ENCODE data around the gene SERPINA5. TPM values are rescaled to one million over a fixed set of nuclear protein-coding genes. Genes with fewer than 3 reads are reported as not detected.

Gene SERPINA5
- total RNA-seq, 1 experiment from 2014 or later = 0.15 TPM

DNA sequence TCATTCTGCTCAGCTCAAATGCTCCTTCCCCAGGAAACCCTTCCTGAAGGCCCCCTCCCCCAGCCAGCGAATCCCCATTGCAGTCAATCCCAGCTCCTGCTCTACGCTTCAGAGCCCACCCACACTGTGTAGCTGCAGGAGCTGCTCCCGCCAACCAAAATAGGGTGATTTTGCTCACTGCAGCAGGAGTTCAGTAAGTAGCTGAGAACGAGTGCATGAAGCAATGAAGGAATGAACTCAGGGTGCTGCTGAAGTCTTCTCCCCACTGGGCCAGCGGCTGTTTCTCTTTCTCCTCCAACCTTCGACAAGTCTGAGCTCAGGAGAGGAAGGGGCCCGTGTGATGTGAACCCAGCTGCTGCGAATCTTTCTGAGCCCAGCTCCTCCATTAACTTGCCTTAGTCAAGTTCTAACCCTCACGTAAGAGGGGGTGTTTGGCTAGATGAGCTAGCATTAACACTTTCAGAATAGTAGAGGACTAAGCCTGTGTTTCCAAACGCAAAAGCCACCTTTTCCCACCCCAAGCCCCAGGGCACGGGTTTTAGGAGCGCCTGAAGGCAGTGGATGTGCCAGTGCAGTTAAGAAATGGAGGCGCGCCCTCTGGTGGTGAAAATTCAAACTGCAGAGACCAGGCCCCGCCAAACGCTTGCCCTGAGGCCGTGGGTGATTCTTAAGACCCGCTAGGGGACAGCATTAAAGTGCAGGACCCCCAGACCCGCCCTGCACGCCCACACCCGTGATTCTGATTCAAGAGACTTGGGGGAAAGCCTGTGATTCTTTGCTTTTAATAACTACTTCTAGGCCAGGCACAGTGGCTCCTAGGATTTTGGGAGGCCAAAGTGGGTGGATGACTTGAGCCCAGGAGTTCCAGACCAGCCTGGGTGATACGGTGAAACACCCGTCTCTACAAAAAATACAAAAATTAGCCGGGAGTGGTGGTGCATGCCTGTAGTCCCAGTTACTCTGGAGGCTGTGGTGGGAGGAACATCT, 31.9 kb upstream of the SERPINA5 start:
- peak; percentile 33 for DNase-seq (ENCODE audit: extremely low read depth, low read depth)

DNA sequence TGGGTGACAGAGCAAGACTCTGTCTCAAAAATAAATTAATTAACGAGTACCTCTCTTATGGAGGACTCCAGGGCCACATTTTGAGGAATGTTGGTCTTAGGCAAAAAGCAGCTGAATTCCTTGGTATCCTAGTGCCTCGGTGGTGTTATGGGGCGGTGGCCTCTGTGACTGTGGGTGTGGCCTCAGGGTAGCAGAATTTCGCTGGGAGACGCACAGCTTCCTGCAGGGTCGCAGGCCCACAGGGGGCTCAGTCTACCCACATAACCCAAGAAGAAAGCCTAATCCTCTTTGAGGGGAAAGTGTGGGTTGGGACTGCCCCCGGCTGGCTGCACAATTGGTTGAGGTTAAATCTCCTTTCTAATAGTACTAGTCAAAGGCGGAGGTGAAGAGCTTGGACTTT, 31.2 kb upstream of the SERPINA5 start:
- DNase-seq (ENCODE audit: extremely low read depth, low read depth) = no peak

DNA sequence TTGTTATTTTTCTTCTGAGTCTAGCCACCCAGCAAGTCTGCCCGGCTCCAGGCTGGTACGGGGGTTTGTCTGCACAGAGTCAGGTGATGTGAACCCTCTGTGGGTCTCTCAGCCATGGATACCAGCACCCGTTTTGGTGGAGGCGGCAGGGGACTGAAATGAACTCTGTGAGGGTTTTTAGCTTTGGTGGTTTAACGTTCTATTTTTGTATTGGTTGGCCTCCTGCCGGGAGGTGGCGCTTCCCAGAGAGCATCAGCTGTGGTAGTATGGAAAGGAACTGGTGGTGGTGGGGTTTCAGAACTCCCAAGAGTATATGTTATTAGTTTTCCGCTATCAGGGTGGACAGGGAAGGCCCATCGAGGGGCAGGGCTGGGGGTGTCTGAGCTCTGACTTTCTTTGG, 25.2 kb upstream of the SERPINA5 start:
- DNase-seq (ENCODE audit: extremely low read depth, low read depth) = no peak

DNA sequence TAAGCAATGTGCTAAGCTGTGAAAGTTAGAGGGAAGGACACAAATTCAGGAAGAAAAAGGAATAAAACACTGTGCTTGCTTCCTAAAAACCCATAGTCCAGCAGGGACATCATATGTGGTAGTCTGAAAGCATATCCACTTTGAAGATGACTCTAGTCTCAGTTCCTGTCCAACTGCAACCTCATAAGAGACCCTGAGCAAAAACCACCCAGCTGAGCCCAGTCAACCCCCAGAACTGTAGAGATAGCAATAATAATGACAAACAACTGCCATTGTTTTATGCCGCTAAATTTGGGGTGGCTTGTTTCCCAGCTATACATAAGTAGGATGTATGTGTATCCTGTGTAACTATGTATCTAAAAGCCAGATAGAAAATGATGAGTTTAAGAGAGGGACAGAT, 23.9 kb upstream of the SERPINA5 start:
- DNase-seq (ENCODE audit: extremely low read depth, low read depth) = no peak

DNA sequence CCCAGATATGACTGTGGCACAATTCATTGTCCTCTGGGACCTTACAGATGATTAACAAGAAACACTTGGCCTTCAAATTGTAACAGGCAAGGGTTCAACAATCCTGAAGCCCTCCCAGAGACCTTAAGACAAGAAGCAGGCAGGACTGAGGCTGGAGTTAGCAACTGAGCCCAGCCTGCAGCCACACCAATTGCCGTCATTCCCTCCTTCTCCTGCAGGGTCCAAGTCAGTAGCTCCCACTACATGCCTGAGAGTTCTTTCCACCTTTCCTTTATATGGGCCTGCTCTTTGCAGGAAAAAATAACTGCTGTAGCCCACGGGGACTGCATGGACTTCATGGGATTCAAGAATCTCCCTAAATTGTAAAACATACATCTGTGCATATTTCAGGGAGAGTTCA, 22.4 kb upstream of the SERPINA5 start:
- no peak for DNase-seq (ENCODE audit: extremely low read depth, low read depth)

DNA sequence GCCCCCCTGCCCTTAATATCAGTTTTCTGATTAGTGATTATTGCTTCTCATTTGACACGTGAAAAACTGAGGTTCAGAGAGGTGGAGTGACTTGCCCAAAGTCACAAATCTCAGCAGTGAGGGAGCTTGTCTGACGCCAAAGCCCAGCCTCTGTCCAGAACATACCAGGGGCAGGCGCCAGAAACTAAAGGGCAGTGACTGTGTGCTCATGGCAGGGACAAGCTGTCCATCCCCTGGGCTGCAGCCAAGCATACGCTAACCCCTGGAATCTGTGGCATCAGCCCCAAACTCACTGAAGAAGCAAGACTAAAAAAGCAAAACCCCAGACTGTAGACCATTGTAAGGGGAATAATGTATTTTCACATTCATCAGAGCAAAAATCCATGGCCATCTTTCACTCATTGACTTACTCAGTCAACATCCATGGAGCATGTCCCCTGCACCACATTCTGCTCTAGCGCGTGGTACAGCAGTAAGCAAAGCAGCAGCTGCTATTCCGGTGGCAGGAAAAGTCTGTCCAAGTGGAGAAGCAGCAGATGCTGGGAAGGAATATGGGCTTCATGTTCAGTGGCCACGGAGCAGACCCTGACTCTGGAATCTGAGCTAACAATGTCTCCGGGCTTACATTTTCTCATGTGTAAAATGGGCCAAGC, 21.5 kb upstream of the SERPINA5 start:
- DNase-seq (ENCODE audit: extremely low read depth, low read depth) = no peak

DNA sequence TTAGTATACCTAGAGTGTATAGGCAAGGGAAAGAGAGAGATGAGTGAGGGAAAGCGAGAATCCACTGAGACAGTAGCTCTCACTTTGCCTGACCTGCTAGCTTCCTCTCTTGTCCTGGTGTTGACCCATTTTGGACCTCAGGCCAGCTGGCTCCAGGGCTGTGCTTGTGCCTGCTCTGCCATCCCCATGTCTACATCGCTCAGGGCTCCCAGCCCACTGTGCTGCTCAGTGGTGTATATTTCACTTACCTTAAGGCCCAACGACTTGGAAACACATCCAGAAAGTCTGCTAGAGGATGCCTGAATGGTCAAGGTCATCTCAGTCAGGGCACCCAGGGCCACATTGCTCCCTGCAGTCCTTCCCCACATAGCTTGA, 20.9 kb upstream of the SERPINA5 start:
- no peak for DNase-seq (ENCODE audit: extremely low read depth, low read depth)

DNA sequence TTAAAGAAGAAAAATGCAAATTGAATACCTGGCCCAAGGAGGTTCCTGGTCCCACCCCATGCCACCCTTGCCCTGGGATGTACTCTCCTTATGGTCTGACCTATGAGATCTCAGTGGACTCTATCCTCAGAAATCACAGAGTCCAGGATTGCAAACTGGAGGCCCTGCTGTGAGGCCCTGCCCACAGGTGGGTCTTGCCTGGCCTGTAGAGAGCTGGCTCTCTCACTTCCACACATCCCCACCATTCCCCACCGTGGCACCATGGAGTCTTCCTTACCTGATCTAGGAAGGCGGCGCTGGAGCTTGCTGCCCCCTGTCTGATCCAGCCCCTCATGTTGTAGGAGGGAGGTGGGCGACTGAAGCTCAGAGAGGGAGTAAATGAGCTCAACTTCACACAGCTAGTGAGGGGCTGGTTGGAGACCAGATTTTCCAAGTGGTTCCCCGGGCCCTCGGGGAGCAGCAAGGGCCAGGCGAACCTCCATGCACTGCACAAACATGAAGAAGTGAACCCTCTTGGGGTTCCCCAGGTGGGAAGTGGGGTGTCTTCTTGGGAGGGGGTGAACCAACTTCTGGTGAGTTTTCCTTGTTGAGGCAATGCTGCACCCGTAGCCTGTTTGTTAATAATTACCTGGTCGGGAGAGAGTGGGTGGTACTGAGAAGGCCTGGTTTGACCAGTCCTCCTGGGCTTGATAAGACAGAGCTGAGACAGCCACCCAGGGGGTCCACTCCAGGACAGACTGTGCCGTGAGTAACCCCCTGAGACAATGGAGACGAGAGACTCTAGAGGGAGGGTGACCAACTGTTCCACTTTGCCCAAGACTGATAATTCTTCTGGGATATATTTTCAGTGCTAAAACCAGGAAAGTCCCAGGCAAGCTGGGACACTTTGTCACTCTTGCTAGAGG, 20.2 kb upstream of the SERPINA5 start, which contains the start of gene SERPINA4:
SERPINA4 (plus strand) TSS at position 692 of the 905 bp plus-strand sequence. CDS start 2,041 bp downstream, outside the sequence.
- no peak for DNase-seq (ENCODE audit: extremely low read depth, low read depth)

DNA sequence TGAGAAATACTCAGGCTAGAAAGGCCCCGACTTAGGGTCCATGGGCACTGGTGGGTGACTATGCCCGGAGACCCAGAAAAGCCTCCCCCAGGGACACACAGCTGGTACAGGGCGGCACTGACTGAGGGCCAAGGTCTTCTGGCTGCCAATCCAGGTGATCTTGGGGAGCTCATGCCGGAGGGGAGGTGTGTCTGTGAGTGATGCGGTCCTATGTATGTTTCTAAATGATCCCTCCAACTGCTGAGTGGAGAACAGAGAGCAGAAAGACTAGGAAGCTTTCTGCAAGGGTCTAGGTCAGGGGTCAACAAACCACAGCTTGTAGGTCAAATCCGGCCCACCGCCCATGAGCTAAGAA, 19.6 kb upstream of the SERPINA5 start:
- no peak for DNase-seq (ENCODE audit: extremely low read depth, low read depth)

DNA sequence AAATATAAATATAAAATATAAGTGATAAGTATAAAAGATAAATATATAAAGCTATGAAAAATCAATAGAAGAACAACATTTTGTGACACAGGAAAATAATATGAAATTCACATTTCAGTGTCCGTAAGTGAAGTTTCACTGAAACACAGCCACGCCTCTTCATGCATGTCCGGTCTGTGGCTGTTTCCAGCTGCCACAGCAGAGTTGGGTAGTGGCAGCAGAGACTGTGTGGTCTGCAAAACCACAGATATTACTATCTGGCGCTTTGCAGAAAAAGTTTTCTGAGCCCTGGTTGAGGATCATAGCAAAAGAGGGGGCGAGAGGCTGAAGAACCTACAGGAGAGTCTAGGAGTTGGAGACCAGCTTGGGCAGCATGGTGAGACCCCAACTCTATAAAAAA, 19.2 kb upstream of the SERPINA5 start:
- DNase-seq (ENCODE audit: extremely low read depth, low read depth) = no peak

DNA sequence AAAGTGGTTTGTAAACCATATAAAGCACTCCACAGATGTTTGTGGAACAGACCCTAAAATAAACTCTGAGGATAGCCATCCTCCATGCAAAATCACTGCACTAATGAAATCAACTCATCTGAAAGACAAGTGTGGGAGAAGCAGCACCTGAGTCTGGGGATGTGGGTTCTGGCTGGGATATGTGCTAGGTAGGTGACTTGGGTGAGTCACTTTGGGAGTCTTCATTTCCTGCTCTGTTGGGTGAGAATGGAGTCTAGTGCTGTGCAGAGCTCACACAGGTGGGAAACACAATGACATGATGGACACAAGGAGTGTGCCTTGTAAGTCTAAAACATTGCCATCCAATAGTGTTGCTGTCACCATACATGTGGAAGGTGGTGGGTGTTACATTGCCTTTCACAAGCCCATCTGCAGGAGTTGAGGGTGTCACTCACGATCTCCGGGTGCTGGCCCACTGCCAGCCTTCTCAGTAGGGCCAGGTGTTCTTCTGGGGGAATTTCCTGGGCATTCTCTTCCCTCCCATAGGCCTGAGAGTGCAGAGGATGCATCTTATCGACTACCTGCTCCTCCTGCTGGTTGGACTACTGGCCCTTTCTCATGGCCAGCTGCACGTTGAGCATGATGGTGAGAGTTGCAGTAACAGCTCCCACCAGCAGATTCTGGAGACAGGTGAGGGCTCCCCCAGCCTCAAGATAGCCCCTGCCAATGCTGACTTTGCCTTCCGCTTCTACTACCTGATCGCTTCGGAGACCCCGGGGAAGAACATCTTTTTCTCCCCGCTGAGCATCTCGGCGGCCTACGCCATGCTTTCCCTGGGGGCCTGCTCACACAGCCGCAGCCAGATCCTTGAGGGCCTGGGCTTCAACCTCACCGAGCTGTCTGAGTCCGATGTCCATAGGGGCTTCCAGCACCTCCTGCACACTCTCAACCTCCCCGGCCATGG, 18.0 kb upstream of the SERPINA5 start:
- DNase-seq (ENCODE audit: extremely low read depth, low read depth) = no peak

DNA sequence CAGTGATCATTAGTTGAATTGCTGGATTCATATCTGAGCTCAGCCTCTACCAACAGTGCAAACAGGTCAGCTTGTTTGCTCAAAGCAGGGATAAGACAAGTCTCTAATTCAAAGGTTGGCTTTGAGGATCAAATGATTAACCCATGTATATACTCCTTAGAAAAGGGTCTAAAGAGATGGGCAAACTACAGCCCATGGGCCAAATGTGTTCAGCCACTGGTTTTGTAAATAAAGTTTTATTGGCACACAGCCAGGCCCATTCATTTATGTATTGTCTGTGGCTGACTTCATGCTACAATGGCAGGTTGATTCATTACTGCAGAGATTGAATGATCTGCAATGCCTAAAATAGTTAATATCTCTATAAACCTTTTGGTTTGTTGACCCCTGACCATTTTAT, 16.8 kb upstream of the SERPINA5 start:
- no peak for DNase-seq (ENCODE audit: extremely low read depth, low read depth)

DNA sequence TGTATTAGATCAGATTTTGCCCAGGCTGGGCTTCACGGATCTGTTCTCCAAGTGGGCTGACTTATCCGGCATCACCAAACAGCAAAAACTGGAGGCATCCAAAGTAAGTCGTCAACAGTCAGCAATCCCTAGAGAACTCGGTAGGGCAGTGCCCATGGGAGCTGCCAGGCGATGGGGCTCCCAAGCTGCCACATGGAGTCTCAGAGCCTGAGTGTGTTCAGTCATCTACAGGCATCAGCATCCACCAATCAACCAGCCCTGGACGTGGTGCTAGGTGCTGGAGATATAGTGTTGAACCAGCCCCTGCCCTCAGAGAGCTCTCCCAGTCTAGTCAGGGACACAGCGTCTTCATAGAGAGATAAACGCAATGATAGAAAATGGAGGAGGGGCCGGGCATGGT, 13.0 kb upstream of the SERPINA5 start:
- DNase-seq (ENCODE audit: extremely low read depth, low read depth) = no peak

DNA sequence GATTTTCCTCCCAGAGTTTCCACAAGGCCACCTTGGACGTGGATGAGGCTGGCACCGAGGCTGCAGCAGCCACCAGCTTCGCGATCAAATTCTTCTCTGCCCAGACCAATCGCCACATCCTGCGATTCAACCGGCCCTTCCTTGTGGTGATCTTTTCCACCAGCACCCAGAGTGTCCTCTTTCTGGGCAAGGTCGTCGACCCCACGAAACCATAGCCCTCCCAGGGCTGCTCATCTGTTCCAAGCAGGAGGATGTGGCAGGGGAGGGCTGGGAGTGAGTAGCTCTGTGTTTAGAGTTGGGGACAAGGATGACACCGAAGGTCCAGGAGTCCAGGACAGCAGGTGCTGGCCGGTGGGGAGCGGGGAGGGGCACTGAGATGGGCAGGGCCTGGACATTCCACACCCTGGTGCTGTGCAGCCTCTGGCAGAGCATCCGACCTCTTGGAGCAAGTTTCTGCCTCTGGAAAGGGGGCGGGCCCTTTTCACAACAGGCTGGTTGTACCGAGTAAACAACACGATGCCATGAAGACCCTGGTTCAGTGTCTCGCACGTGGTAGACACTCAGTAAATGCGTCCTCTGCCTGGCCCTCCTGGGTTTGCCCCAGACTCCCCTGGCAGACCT, 11.7 kb upstream of the SERPINA5 start:
- no peak for DNase-seq (ENCODE audit: extremely low read depth, low read depth)

DNA sequence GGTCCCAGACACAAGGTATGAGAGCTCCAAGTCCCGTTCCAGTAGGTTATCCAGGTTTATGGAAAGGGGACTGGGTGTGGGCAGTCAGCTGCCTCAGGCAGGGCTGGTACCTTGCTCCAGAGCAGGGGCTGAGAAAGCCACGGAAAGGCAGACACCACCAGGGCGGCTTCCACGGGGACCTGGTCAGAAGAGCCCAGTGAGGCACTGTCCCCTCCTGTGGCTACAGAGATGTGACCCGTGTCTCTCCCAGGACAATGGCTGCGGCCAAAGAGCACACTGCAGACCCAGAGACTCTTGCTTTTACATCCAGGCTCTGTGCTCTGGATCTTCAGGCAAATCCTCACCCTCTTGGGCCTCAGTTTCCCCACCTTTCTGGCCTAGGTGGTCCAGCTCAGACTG, 11.2 kb upstream of the SERPINA5 start:
- no peak for DNase-seq (ENCODE audit: extremely low read depth, low read depth)

DNA sequence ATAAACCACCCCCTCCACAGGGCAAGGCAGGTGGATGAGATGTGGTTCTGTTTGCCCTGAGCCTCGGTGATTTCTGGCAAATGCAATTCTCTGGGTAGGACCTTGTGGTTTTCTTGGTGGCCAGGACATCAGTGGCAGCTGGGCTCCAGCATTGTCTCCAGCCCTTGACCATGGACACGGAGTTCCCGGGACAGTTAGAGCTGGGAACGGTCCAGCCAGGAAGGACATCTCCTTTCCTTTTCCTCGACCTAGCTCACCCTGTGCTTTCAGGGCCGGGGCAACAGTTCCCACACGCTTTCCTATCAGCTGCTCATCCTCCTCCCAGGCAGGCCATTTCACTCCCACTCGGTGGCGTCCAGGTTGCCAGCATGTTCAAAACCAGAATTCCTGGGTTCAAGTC, 10.8 kb upstream of the SERPINA5 start:
- no peak for DNase-seq (ENCODE audit: extremely low read depth, low read depth)

DNA sequence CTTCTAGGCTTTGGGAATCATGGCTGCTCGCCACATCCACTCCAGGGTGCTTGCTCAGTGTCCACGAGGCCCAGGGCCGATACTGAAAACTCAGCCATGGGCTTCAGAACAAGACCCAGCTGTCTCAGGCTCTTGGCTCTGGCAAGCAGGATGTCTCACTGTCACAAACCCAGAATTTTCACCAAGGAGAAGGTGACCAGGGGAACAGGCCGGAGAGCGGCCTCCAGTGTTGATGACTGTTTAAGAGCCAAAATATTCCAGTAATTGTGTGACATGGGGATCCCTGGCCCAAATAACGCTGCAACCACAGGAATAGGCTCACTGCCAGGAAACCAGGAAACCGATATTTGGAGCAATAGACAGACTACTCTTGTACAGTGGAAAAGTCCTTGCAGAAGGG, 9.8 kb upstream of the SERPINA5 start:
- DNase-seq (ENCODE audit: extremely low read depth, low read depth) = no peak

DNA sequence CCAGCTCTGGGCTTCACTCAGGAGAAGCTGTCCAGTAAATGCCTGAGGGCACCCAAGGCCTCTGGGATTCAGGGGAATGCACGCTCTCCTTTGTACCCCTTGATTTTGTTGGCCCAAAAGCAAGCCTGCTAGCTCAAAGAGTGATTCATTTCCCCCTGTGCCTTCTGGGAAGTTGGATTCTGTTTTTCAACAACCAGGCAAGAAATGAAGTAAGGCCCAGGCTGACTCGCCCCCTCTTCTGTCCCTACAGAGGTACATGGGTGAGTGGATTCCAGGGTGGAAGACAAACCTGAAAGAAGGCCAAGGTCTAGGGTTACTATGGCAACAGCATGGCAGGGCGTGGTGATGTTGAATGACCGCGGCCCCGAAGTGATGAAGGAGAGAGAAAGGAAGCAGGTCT, 9.3 kb upstream of the SERPINA5 start:
- DNase-seq (ENCODE audit: extremely low read depth, low read depth) = no peak

DNA sequence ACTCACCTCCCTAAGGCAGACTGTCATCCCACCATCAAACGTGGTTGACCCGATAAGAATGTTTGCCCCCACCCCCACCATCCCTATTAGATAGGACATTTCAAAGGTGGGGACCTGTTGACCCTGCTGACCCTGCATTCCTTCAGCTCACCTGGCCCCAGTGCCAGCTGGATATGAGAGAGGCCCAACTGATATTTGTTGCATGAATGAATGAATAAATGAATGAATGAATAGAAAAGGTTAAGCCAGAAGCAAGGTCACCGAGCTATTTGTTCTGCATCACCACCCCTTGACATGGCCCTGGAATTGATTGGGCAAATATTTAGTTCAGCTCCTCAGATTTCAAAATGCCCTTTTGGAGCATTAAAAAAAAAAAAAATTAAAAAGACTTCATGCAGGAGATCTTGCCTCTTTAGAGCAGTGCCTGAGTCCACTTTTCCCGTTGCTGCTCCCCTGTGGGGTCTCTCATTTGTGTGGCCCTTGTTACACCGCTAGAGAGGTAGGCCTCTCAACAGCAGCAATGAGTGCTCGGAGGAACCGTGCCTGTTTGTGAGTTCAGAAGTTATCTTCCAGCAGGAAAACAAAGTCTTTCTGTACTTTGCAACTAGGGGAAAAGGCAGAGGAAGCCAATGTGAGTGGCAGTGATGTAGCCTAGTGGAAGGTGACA, 8.5 kb upstream of the SERPINA5 start:
- DNase-seq (ENCODE audit: extremely low read depth, low read depth) = no peak

Measured in NCI-H460 (cell line).